IPS-18a (cell line): ENCODE results near the gene INPP5A.

ENCODE experiments used
- H3K27ac ChIP-seq: one replicate; pipeline ENCODE4 v1.5.1; 2013; ENCODE audit warnings: low read length
- H3K27me3 ChIP-seq: one replicate; pipeline ENCODE4 v1.6.1; 2013; ENCODE audit warnings: mild to moderate bottlenecking, low read length; ENCODE audit not compliant: control insufficient read depth, insufficient read depth
- H3K36me3 ChIP-seq: one replicate; pipeline ENCODE4 v1.6.1; 2013; ENCODE audit warnings: low read depth, low read length; ENCODE audit not compliant: control insufficient read depth
- H3K4me1 ChIP-seq: one replicate; pipeline ENCODE4 v1.6.1; 2013; ENCODE audit warnings: low read depth, low read length; ENCODE audit not compliant: control insufficient read depth
- H3K4me3 ChIP-seq: one replicate; pipeline ENCODE4 v1.5.1; 2013; ENCODE audit warnings: low read length
- H3K9ac ChIP-seq: one replicate; pipeline ENCODE4 v1.6.1; 2013; ENCODE audit warnings: mild to moderate bottlenecking, low read length, moderate library complexity
- H3K9me3 ChIP-seq: one replicate; pipeline ENCODE4 v1.6.1; 2013; ENCODE audit warnings: low read depth, low read length; ENCODE audit not compliant: control insufficient read depth

INPP5A gene

GRCh38 chr10:132615341-132616169, 78.0 kb downstream of the INPP5A start:
- H3K4me1 ChIP-seq = no peaks in the 10 kb centered on the region
- no peak overlapping the region for H3K9ac ChIP-seq
- no peaks in the 10 kb centered on the region for H3K36me3 ChIP-seq
- H3K27ac ChIP-seq = no peak overlapping the region
- no peaks in the 10 kb centered on the region for H3K27me3 ChIP-seq
- peaks cover 13% of the 10 kb centered on the region for H3K9me3 ChIP-seq
- no peak overlapping the region for H3K4me3 ChIP-seq

GRCh38 chr10:132616170-132616995, 78.8 kb downstream of the INPP5A start:
- Histone ChIP-seq H3K27ac (no peak overlapping the region), H3K4me3 (no peak overlapping the region), H3K27me3 (no peaks in the 10 kb centered on the region), H3K9ac (no peak overlapping the region), H3K36me3 (no peaks in the 10 kb centered on the region), H3K9me3 (peaks cover 13% of the 10 kb centered on the region), H3K4me1 (no peaks in the 10 kb centered on the region)

- no peak overlapping the region for H3K27ac ChIP-seq
- H3K27me3 ChIP-seq = no peaks in the 10 kb centered on the region
- H3K4me1 ChIP-seq = no peaks in the 10 kb centered on the region
- H3K9me3 ChIP-seq = peaks cover 19% of the 10 kb centered on the region
- H3K36me3 ChIP-seq = no peaks in the 10 kb centered on the region
- no peak overlapping the region for H3K4me3 ChIP-seq
- H3K9ac ChIP-seq = no peak overlapping the region
Measured at GRCh38 chr10:132616996-132617736, 79.6 kb downstream of the INPP5A start.

- Histone ChIP-seq H3K9me3 (peaks cover 19% of the 10 kb centered on the region), H3K36me3 (no peaks in the 10 kb centered on the region), H3K9ac (no peak overlapping the region)
Measured at GRCh38 chr10:132617737-132618052, 80.1 kb downstream of the INPP5A start.

GRCh38 chr10:132618158-132618919, 80.8 kb downstream of the INPP5A start:
- H3K9me3 ChIP-seq = peaks cover 19% of the 10 kb centered on the region
- no peaks in the 10 kb centered on the region for H3K36me3 ChIP-seq

More at GRCh38 chr10:132617737-132618052, 80.1 kb downstream of the INPP5A start:
- H3K27me3 ChIP-seq = no peaks in the 10 kb centered on the region
- H3K4me1 ChIP-seq = no peaks in the 10 kb centered on the region
- no peak overlapping the region for H3K4me3 ChIP-seq
- no peak overlapping the region for H3K27ac ChIP-seq

GRCh38 chr10:132619927-132620326, 82.3 kb downstream of the INPP5A start:
- Histone ChIP-seq H3K27ac (no peak overlapping the region), H3K4me3 (no peak overlapping the region), H3K36me3 (no peaks in the 10 kb centered on the region), H3K4me1 (no peaks in the 10 kb centered on the region), H3K9me3 (peaks cover 19% of the 10 kb centered on the region), H3K9ac (no peak overlapping the region), H3K27me3 (no peaks in the 10 kb centered on the region)

More at GRCh38 chr10:132618158-132618919, 80.8 kb downstream of the INPP5A start:
- Histone ChIP-seq H3K9ac (no peak overlapping the region), H3K4me3 (no peak overlapping the region), H3K27me3 (no peaks in the 10 kb centered on the region), H3K27ac (no peak overlapping the region), H3K4me1 (no peaks in the 10 kb centered on the region)

- Histone ChIP-seq H3K4me3 (no peak overlapping the region), H3K9ac (no peak overlapping the region), H3K36me3 (no peaks in the 10 kb centered on the region), H3K27ac (no peak overlapping the region), H3K9me3 (peaks cover 16% of the 10 kb centered on the region), H3K4me1 (peaks cover 12% of the 10 kb centered on the region), H3K27me3 (no peaks in the 10 kb centered on the region)
Measured at GRCh38 chr10:132624061-132624846, 86.7 kb downstream of the INPP5A start.

GRCh38 chr10:132624847-132625471, 87.4 kb downstream of the INPP5A start:
- Histone ChIP-seq H3K9me3 (peaks cover 10% of the 10 kb centered on the region), H3K27me3 (no peaks in the 10 kb centered on the region), H3K27ac (no peak overlapping the region), H3K4me1 (peaks cover 12% of the 10 kb centered on the region), H3K36me3 (no peaks in the 10 kb centered on the region), H3K9ac (no peak overlapping the region), H3K4me3 (no peak overlapping the region)

- no peak overlapping the region for H3K9ac ChIP-seq
- no peak overlapping the region for H3K27ac ChIP-seq
- no peaks in the 10 kb centered on the region for H3K27me3 ChIP-seq
- H3K36me3 ChIP-seq = no peaks in the 10 kb centered on the region
- H3K4me3 ChIP-seq = no peak overlapping the region
- peaks cover 12% of the 10 kb centered on the region for H3K4me1 ChIP-seq
- H3K9me3 ChIP-seq = peaks cover 6% of the 10 kb centered on the region
Measured at GRCh38 chr10:132626019-132626760, 88.6 kb downstream of the INPP5A start.
